KG1 (cell line): ENCODE measurements around the gene ATP8A2.
"Not testable (repeated sequence)": the region's sequence is repeated elsewhere in the genome, so short reads cannot be mapped to it uniquely, and the experiment has no call there.

ENCODE experiments used
- DNase-seq: peaks from one replicate; lab custom pipeline; 2025; lab: John Stamatoyannopoulos, UW

Gene ATP8A2

GRCh38 chr13:25371875-25372283 is at the start of gene ATP8A2:
TSS of gene ATP8A2 (plus strand) at chr13:25371974. CDS start at chr13:25372213, 239 bp downstream.
- DNase-seq, result no peak

- DNase-seq, result no peak
These were observed 47.7 kb upstream of the ATP8A2 start for GRCh38 chr13:25324100-25324499.

GRCh38 chr13:25329706-25330105 is 42.1 kb upstream of the ATP8A2 start:
- DNase-seq, result no peak

GRCh38 chr13:25330541-25330940 is 41.2 kb upstream of the ATP8A2 start:
- DNase-seq, result no peak

- DNase-seq, result no peak
These were observed 35.9 kb upstream of the ATP8A2 start for GRCh38 chr13:25335856-25336255.

- DNase-seq, result no peak
These were observed 26.2 kb upstream of the ATP8A2 start for GRCh38 chr13:25345576-25345975.

- no peak for DNase-seq
These were observed 24.6 kb upstream of the ATP8A2 start for GRCh38 chr13:25347151-25347550.

- DNase-seq, result no peak
These were observed 20.4 kb upstream of the ATP8A2 start for GRCh38 chr13:25351404-25351803.

- no peak for DNase-seq
These were observed 19.5 kb upstream of the ATP8A2 start for GRCh38 chr13:25352230-25352629.

GRCh38 chr13:25352806-25353205 is 19.0 kb upstream of the ATP8A2 start:
- DNase-seq, result no peak

- DNase-seq, result no peak
These were observed 18.4 kb upstream of the ATP8A2 start for GRCh38 chr13:25353344-25353743.

GRCh38 chr13:25354377-25354776 is 17.4 kb upstream of the ATP8A2 start:
- DNase-seq, result no peak

GRCh38 chr13:25360443-25360842 is 11.3 kb upstream of the ATP8A2 start:
- not testable (repeated sequence) for DNase-seq

- no peak for DNase-seq
These were observed 6.0 kb upstream of the ATP8A2 start for GRCh38 chr13:25365720-25366235.

- no peak for DNase-seq
These were observed 458 bp upstream of the ATP8A2 start for GRCh38 chr13:25371158-25371874.

GRCh38 chr13:25372284-25373081 is 709 bp downstream of the ATP8A2 start:
- no peak for DNase-seq

- DNase-seq, result peak; percentile 40
These were observed 4.1 kb downstream of the ATP8A2 start for GRCh38 chr13:25375727-25376358.

- no peak for DNase-seq
These were observed 5.6 kb downstream of the ATP8A2 start for GRCh38 chr13:25377244-25377962.

GRCh38 chr13:25378528-25378927 is 6.8 kb downstream of the ATP8A2 start:
- no peak for DNase-seq

- DNase-seq, result no peak
These were observed 7.2 kb downstream of the ATP8A2 start for GRCh38 chr13:25379011-25379410.

GRCh38 chr13:25380082-25380481 is 8.3 kb downstream of the ATP8A2 start:
- no peak for DNase-seq

- no peak for DNase-seq
These were observed 9.1 kb downstream of the ATP8A2 start for GRCh38 chr13:25380741-25381324.
